ENCODE results near the gene MXD3.

- TF ChIP-seq ETV6 (conservative IDR thresholded peaks at IDR 0.05 in 1 of 2, IDR thresholded peaks at IDR 0.05 in 1 of 2; ENCODE audit: borderline replicate concordance in 1 of 2, low read depth in 1 of 2) (no peak), POLR2A (IDR thresholded peaks at IDR 0.05; ENCODE audit: low read depth, low read length) (no peak), CTCF (IDR thresholded peaks at IDR 0.05 in 2 of 3, conservative IDR thresholded peaks at IDR 0.05 in 1 of 3; ENCODE audit: control insufficient read depth in 2 of 3, extremely low read depth in 1 of 3, insufficient read depth in 1 of 3, low read depth in 3 of 3, low read length in 3 of 3) (no peak)
These were observed 4.3 kb upstream of the MXD3 start for GRCh38 chr5:177316005-177316404.

All from GM12878 (cell line).